ENCODE results near the gene DPP10. TPM values are rescaled to one million over a fixed set of nuclear protein-coding genes. Genes with fewer than 3 reads are reported as not detected.

Gene DPP10
- total and polyA plus RNA-seq, 4 donors: 0.04 to 4.1 (median 0.48) TPM

- no peak for TF ChIP-seq YY1 (IDR thresholded peaks at IDR 0.05)
Measured at GRCh38 chr2:115369400-115369799, 927.0 kb downstream of the DPP10 start (continued).

GRCh38 chr2:115374981-115375380 lies 932.5 kb downstream of the DPP10 start:
- Histone ChIP-seq H3K4me3 (ENCODE audit: low read depth in 1 of 3, low read length in 3 of 3) (no peak overlapping the region), H3K27ac (ENCODE audit: low read depth in 1 of 2, low read length in 2 of 2) (no peak overlapping the region), H3K27me3 (ENCODE audit: control insufficient read depth in 4 of 4, insufficient read depth in 4 of 4, low read length in 3 of 4) (no peaks in the 10 kb centered on the region), H3K36me3 (ENCODE audit: control insufficient read depth in 4 of 4, insufficient read depth in 3 of 4, low read depth in 1 of 4, low read length in 3 of 4) (no peaks in the 10 kb centered on the region), H3K4me1 (ENCODE audit: control insufficient read depth in 4 of 4, insufficient read depth in 4 of 4, low read length in 3 of 4) (no peaks in the 10 kb centered on the region), H3K9ac (ENCODE audit: low read depth in 1 of 2, low read length in 2 of 2) (no peak overlapping the region), H3K9me3 (ENCODE audit: control insufficient read depth in 4 of 4, low read length in 3 of 4) (peaks cover 2 to 21% (median 14%) of the 10 kb centered on the region in 4 donors)
- DNase-seq (ENCODE audit: low spot score): no peak
- WGBS: 94% methylated on average over 1 of the region's 1 CpG
- TF ChIP-seq FOXA1 (IDR thresholded peaks at IDR 0.05) (no peak), RXRA (IDR thresholded peaks at IDR 0.05) (no peak), TAF1 (conservative IDR thresholded peaks at IDR 0.05) (no peak), FOXA2 (IDR thresholded peaks at IDR 0.05) (no peak), ATF3 (IDR thresholded peaks at IDR 0.05) (no peak), HNF4G (IDR thresholded peaks at IDR 0.05) (no peak), NR2F2 (IDR thresholded peaks at IDR 0.05) (no peak), CTCF (IDR thresholded peaks at IDR 0.05; ENCODE audit: low read depth, low read length, missing input control) (no peak), MAX (IDR thresholded peaks at IDR 0.05) (no peak)

GRCh38 chr2:115384399-115384798 lies 942.0 kb downstream of the DPP10 start:
- no peak for TF ChIP-seq FOXA2 (IDR thresholded peaks at IDR 0.05)
- no peak for TF ChIP-seq RXRA (IDR thresholded peaks at IDR 0.05)
- no peak for TF ChIP-seq SP1 (IDR thresholded peaks at IDR 0.05)
- no peak for TF ChIP-seq HNF4A (conservative IDR thresholded peaks at IDR 0.05)
- no peak for TF ChIP-seq JUND (IDR thresholded peaks at IDR 0.05)
- H3K9me3 ChIP-seq (ENCODE audit: control insufficient read depth in 4 of 4, low read length in 3 of 4): no peaks in the 10 kb centered on the region
- H3K4me1 ChIP-seq (ENCODE audit: control insufficient read depth in 4 of 4, insufficient read depth in 4 of 4, low read length in 3 of 4): no peaks in the 10 kb centered on the region
- DNase-seq (ENCODE audit: low spot score): no peak
- H3K27ac ChIP-seq (ENCODE audit: low read depth in 1 of 2, low read length in 2 of 2): no peak overlapping the region
- H3K27me3 ChIP-seq (ENCODE audit: control insufficient read depth in 4 of 4, insufficient read depth in 4 of 4, low read length in 3 of 4): no peaks in the 10 kb centered on the region
- H3K9ac ChIP-seq (ENCODE audit: low read depth in 1 of 2, low read length in 2 of 2): no peak overlapping the region
- no peaks in the 10 kb centered on the region for H3K36me3 ChIP-seq (ENCODE audit: control insufficient read depth in 4 of 4, insufficient read depth in 3 of 4, low read depth in 1 of 4, low read length in 3 of 4)
- H3K4me3 ChIP-seq (ENCODE audit: low read depth in 1 of 3, low read length in 3 of 3): no peak overlapping the region

GRCh38 chr2:115386465-115386864 lies 944.0 kb downstream of the DPP10 start:
- Histone ChIP-seq H3K4me1 (ENCODE audit: control insufficient read depth in 4 of 4, insufficient read depth in 4 of 4, low read length in 3 of 4) (no peaks in the 10 kb centered on the region), H3K4me3 (ENCODE audit: low read depth in 1 of 3, low read length in 3 of 3) (no peak overlapping the region), H3K27ac (ENCODE audit: low read depth in 1 of 2, low read length in 2 of 2) (no peak overlapping the region), H3K36me3 (ENCODE audit: control insufficient read depth in 4 of 4, insufficient read depth in 3 of 4, low read depth in 1 of 4, low read length in 3 of 4) (no peaks in the 10 kb centered on the region), H3K9ac (ENCODE audit: low read depth in 1 of 2, low read length in 2 of 2) (no peak overlapping the region), H3K27me3 (ENCODE audit: control insufficient read depth in 4 of 4, insufficient read depth in 4 of 4, low read length in 3 of 4) (no peaks in the 10 kb centered on the region), H3K9me3 (ENCODE audit: control insufficient read depth in 4 of 4, low read length in 3 of 4) (no peaks in the 10 kb centered on the region)
- TF ChIP-seq TAF1 (conservative IDR thresholded peaks at IDR 0.05) (no peak), NR2F2 (IDR thresholded peaks at IDR 0.05) (no peak), HNF4A (conservative IDR thresholded peaks at IDR 0.05) (no peak), FOXA1 (IDR thresholded peaks at IDR 0.05) (no peak), YY1 (IDR thresholded peaks at IDR 0.05) (no peak), RAD21 (IDR thresholded peaks at IDR 0.05) (no peak), FOXA2 (IDR thresholded peaks at IDR 0.05) (no peak), MAX (IDR thresholded peaks at IDR 0.05) (no peak), GABPA (IDR thresholded peaks at IDR 0.05 in 1 of 2, conservative IDR thresholded peaks at IDR 0.05 in 1 of 2) (no peak), HNF4G (IDR thresholded peaks at IDR 0.05) (no peak), RXRA (IDR thresholded peaks at IDR 0.05) (no peak)
- DNase-seq (ENCODE audit: low spot score): no peak
- 77% methylated on average over 2 of the region's 2 CpGs for WGBS

Data from liver (tissue), 9 donors.